Germinal center (tissue), 1 donor: ENCODE results near the gene SYTL3.
"Not testable (repeated sequence)": the region's sequence is repeated elsewhere in the genome, so short reads cannot be mapped to it uniquely, and the experiment has no call there.

Experiments used
- DNase-seq: peaks from one replicate; pipeline ENCODE4 v3.0.0; 2012; ENCODE audit warnings: mixed read lengths, low spot score

SYTL3 gene

GRCh38 chr6:158662954-158663624 is 13.2 kb downstream of the SYTL3 start:
- no peak for DNase-seq

DNA sequence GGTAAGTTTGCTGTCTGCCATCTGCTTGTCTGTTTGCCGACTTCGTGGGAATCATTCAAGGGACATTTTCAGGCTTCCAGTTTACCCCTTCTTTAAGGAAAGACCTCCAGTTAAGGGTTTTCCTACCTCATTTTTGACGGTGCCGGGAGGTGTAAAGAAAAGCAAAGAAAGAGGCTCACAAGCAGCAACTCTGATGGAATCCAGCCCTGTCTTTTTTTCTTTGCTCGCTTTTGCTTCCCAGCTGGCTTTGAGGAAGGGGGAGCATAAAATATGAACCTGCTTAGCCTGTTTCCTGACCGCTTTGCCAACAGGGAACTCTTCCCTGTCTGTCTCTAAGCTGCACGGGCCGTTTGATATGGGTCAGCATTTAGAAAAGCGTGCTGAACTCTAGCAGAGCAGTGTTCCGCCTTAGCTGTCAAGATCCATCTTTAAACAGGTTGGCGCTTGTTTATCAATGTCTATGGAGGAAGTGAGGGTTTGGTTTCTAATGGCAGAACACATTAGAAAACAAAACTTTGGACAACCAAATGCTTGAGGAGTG is 13.8 kb downstream of the SYTL3 start:
- no peak for DNase-seq

DNA sequence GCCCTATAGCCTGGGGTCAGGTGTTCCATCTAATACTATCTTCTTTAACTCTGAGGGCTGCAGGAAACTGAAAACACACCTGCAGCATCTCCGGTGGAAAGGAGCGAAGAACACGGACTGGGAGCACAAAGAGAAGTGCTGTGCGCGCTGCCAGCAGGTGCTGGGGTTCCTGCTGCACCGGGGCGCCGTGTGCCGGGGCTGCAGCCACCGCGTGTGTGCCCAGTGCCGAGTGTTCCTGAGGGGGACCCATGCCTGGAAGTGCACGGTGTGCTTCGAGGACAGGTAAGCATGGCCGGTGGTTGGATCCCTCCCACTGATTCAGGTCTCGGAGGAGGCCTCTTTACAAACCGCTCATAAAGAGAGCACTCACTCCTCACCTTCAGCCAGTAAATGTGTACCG is 15.5 kb downstream of the SYTL3 start:
- DNase-seq = no peak

DNA sequence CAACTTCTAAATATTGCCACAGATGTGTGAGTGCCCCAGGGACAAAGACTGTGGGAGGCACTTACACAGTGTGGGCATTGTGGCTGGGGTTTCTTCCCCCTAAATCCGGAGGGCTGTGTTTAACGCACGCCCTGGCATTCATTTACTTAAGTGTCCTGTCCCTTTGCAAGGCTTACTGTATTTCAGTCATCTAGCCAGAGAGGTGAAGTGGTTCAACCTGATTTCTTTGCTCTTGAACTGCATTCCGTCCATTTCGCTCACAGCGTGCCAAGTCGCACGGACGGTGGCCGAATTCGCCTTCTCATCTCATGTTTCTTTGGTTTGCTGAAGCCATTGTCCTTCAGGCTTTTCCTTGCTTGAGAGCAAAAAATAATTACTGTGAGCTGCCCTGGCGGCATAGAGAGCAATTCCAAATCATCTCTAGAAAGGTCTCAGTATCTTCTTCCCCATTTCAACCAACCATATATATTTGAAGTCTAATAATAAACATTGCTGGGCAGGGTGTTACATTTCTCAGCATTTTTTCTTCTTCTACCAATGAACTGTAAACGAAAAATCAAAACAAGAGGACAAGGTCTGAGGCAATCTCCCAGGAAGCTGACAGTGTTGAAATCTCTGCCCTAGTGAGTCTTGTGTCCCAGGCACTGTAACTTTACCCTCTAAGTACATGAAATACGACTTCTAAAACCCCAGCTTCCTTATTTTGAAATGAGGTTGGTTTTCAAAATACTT is 16.9 kb downstream of the SYTL3 start:
- no peak for DNase-seq

- no peak for DNase-seq
Measured at GRCh38 chr6:158667360-158667981, 17.6 kb downstream of the SYTL3 start.

GRCh38 chr6:158668707-158669103 is 18.9 kb downstream of the SYTL3 start:
- DNase-seq = no peak

DNA sequence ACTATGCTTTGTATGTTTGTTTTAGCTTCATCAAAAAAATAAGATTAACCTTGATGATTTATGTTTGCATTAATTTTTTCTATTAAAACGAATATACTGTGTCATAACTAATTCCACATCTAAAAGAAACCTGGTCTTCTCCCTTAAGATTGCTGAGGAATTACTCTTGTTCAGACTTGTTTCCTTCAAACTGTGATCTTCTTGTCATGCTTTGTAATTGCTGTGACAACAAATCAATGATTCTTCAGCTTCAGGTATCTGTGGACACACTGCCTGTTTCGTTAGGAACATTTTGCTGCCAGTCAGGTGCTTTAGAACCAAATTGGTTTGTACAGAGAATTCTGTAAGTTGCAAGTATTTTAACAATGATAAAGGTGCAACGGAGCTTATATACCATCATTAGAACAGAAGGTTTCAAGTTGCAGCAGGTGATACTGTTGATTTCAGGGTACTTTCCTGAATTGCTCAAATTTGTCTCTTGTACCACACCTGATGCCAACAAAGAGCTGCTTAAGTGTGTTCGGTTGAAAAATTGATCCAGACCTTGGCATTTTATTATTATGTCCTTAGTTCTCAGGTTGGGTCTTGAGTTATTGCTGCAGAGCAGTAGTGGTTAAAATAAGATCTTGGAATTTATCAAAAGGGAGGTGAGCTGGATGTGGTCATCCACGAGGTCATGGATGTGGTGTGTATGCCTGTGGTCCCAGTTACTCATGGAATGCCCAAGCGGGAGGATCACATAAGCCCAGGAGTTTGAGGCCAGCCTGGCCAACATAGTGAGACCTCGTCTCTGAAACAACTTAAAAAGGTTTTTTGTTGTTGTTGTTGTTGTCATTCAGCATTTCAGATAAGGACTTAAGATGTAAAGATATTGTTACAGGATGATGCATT is 19.5 kb downstream of the SYTL3 start:
- DNase-seq = no peak

GRCh38 chr6:158672119-158672518 is 22.3 kb downstream of the SYTL3 start:
- not testable (repeated sequence) for DNase-seq

DNA sequence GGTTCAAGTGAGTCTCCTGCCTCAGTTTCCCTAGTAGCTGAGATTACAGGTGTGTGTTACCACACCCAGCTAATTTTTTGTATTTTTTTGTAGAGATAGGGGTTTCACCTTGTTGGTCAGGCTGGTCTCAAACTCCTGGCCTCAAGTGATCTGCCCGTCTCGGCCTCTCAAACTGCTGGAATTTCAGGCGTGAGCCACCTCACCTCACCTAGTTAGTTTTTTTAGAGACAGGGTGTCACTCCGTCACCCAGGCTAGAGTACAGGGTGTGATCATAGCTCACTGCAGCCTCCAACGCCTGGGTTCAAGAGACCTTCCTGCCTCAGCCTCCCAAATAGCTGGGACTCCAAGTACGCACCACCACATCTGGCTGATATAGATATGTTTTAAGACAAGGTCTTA is 22.9 kb downstream of the SYTL3 start:
- no peak for DNase-seq

DNA sequence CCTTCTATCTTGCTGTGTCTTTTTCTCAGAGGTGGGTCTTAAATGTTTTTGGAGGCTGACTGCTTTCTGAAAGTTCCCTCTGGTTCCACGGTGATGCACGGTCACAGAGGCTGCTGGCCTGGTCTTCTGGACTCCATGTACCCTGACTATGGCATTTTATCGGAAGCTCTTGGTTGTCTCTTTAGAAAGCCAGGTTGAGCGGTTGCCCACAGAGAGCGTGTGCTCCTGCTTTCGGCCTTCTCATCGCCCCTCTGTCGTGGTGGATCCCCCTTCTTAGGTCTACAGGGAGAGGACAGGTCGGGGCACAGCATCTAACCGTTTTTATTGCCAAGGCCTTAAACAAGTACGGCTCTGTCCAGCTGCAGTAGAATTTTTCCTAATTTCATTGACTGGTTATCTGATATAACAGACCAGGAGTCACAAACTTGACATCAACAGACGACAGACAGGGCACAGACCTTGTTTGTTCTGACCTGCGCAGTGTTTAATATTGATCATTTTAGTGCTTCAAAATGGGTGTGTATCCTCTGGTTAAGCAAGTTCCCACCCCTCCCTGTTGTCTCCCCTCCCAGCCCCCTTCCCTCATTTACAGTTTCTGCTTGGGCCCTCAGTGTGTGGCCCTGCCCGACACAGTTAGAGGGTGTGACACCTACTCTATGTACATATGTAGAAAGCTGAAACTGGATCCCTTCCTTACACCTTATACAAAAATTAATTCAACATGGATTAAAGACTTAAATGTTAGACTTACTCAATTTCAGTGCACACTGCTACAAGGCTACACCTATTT is 24.7 kb downstream of the SYTL3 start:
- DNase-seq = no peak

GRCh38 chr6:158677094-158677493 is 27.2 kb downstream of the SYTL3 start:
- DNase-seq = not testable (repeated sequence)

DNA sequence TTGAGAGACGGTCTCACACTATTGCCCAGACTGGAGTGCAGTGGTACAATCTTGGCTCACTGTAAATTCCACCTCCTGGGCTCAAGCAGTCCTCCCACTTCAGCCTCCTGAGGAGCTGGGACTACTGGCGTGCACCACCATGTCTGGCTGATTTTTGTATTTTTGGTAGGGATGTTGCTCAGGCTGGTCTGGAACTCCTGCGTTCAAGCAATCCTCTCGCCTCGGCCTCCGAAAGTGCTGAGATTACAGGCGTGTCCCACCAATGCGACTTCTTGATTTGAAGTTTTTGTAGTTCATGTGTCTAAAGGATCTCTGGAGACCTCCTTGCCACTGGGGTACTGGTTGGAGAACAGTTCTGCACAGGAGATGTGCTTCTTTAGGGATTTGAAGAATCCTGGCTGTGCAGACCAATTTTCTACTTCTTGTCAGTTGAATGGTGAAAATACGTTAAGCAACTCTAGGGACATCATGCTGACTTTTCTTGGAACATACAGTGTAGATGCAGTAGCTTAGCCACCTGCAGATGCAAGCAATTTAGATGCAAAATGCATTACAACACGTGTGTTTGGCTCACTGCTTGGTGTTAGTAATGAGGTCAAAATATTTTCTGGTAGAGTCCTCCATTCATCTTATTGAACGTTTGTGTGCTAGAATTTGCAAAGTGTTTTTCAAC is 28.2 kb downstream of the SYTL3 start:
- no peak for DNase-seq

DNA sequence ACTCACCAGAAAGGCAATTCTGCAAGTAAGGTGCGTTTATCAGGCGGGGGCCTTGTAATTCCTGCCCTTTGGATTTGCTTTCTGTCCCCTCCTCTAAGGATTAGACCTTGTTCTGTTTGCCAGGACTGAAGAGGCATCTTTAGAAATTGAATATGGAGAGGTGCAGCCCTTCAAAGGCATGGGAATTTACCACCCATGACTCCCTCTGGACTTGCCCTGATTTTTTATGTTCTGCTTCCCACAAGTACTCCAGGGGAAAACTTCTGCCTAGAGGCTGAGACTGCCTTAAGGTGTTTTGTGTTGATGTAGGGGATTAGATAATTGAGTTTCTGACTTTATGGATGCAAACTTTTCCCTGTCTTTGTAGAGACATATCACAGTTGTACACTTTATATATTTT is 30.2 kb downstream of the SYTL3 start:
- DNase-seq = no peak

DNA sequence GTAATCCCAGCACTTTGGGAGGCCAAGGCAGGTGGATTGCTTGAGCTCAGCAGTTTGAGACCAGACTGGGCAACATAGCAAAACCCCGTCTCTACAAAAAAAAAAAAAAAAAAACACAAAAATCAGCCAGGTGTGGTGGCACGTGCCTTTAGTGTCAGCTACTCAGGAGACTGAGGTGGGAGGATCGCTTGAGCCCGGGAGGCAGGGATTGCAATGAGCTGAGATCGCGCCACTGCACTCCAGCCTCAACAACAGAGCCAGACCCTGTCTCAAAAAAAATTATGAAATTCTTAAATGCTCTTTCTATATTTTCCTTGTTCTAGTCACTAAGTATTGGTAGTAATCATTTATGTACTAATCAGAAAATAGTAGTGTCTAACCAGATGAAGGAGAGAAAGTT is 30.6 kb downstream of the SYTL3 start:
- no peak for DNase-seq

GRCh38 chr6:158684311-158684710 is 34.5 kb downstream of the SYTL3 start:
- DNase-seq = no peak

GRCh38 chr6:158684745-158685324 is 35.0 kb downstream of the SYTL3 start:
- no peak for DNase-seq

GRCh38 chr6:158686311-158686710 is 36.5 kb downstream of the SYTL3 start:
- no peak for DNase-seq

GRCh38 chr6:158686791-158687381 is 37.0 kb downstream of the SYTL3 start:
- DNase-seq = peak; percentile 23

DNA sequence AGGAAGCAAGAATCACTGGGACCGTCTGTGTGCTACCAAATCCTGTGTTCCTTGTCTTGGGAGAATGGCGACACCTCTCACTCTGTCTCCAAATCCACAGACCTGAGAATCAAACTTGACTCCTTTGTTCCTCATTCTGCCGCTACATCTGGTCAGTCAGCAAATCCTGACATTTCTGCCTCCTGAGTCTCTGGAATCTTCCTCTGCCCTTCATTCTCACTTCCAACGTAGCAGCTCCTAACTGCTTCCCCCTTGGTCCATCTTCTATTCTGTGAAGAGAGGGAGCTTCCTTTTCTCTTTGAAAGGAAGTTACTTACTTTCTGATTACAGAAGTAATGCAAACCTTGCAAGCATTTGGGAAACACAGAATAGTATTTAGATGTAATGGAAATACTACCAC is 37.7 kb downstream of the SYTL3 start:
- DNase-seq = no peak

GRCh38 chr6:158688860-158689259 is 39.0 kb downstream of the SYTL3 start:
- DNase-seq = no peak
